CD14-positive monocyte (primary cell): Measurements from ENCODE around the gene JAKMIP2. TPM values are rescaled to one million over a fixed set of nuclear protein-coding genes. Genes with fewer than 3 reads are reported as not detected.

Source experiments
- DNase-seq, 3 donors: peaks; one replicate each; pipeline ENCODE4 v3.0.0-alpha.2; 2011 to 2022
- H2AFZ ChIP-seq: 2 replicates; pipeline ENCODE4 v1.6.0; 2012; ENCODE audit warnings: mild to moderate bottlenecking, low read depth, low read length, inconsistent platforms; ENCODE audit not compliant: insufficient read depth, poor library complexity, severe bottlenecking
- H3K27ac ChIP-seq, 2 donors: 1 replicate in 1 of 2; 2 replicates in 1 of 2; pipeline ENCODE4 v1.5.1; 2012 to 2013; ENCODE audit warnings: low read length in 2 of 2, control low read depth in 1 of 2, inconsistent platforms in 1 of 2, low read depth in 1 of 2, mild to moderate bottlenecking in 1 of 2
- H3K27me3 ChIP-seq, 2 donors: one replicate each; pipeline versions ENCODE4 v1.6.0 to v1.6.1; 2011 to 2013; ENCODE audit warnings: low read length in 2 of 2; ENCODE audit not compliant: control insufficient read depth in 2 of 2, insufficient read depth in 2 of 2
- H3K36me3 ChIP-seq, 2 donors: replicated peaks in 1 of 2; 1 replicate in 1 of 2; 2 replicates in 1 of 2; pipeline versions ENCODE4 v1.5.1 to v1.6.1; 2012 to 2013; ENCODE audit warnings: low read length in 2 of 2, control low read depth in 1 of 2, inconsistent platforms in 1 of 2, mild to moderate bottlenecking in 1 of 2; ENCODE audit not compliant: insufficient read depth in 2 of 2, control insufficient read depth in 1 of 2
- H3K4me1 ChIP-seq, 2 donors: 1 replicate in 1 of 2; 2 replicates in 1 of 2; pipeline versions ENCODE4 v1.5.1 to v1.6.1; 2012 to 2013; ENCODE audit warnings: low read length in 2 of 2, control low read depth in 1 of 2, inconsistent platforms in 1 of 2, mild to moderate bottlenecking in 1 of 2, moderate library complexity in 1 of 2; ENCODE audit not compliant: insufficient read depth in 2 of 2, control insufficient read depth in 1 of 2
- H3K4me2 ChIP-seq: replicated peaks from 2 replicates; pipeline ENCODE3; 2012; ENCODE audit warnings: low read length, moderate library complexity, mild to moderate bottlenecking; ENCODE audit not compliant: poor library complexity, severe bottlenecking; ENCODE audit errors: extremely low read depth
- H3K4me3 ChIP-seq, 3 experiments: fragments of 200-600 bp in 1 of 3; sonication (generic) in 1 of 3; replicated peaks in 1 of 3; 1 replicate in 2 of 3; 2 replicates in 1 of 3; pipeline ENCODE4 v1.5.1; 2011 to 2013; ENCODE audit warnings: low read length in 3 of 3, mild to moderate bottlenecking in 3 of 3, control low read depth in 2 of 3, low read depth in 2 of 3, inconsistent platforms in 1 of 3, moderate library complexity in 1 of 3
- H3K79me2 ChIP-seq: 2 replicates; pipeline ENCODE4 v1.6.0; 2012; ENCODE audit warnings: mild to moderate bottlenecking, control low read depth, inconsistent platforms, low read length, moderate library complexity; ENCODE audit not compliant: insufficient read depth
- H3K9ac ChIP-seq: 2 replicates; pipeline ENCODE4 v1.6.0; 2017; ENCODE audit warnings: low read length, mild to moderate bottlenecking; ENCODE audit not compliant: insufficient read depth, poor library complexity, severe bottlenecking
- H3K9me3 ChIP-seq, 2 donors: replicated peaks in 1 of 2; 1 replicate in 1 of 2; 2 replicates in 1 of 2; pipeline versions ENCODE4 v1.5.1 to v1.6.1; 2012 to 2013; ENCODE audit warnings: low read length in 2 of 2, control low read depth in 1 of 2; ENCODE audit not compliant: control insufficient read depth in 1 of 2, insufficient read depth in 1 of 2
- H4K20me1 ChIP-seq: 2 replicates; pipeline ENCODE4 v1.6.0; 2012; ENCODE audit warnings: mild to moderate bottlenecking, low read length, control low read depth, moderate library complexity; ENCODE audit not compliant: insufficient read depth
- H3K27ac Mint-ChIP-seq, 7 donors: one replicate each; pipeline ENCODE4 v1.8.0; 2020; ENCODE audit warnings: mild to moderate bottlenecking in 7 of 7, mixed read lengths in 7 of 7, moderate library complexity in 6 of 7, inconsistent platforms in 2 of 7
- H3K27me3 Mint-ChIP-seq, 3 donors: one replicate each; pipeline ENCODE4 v1.8.0; 2021 to 2022; ENCODE audit warnings: low read depth in 3 of 3, mild to moderate bottlenecking in 3 of 3, mixed read lengths in 3 of 3, moderate library complexity in 3 of 3, inconsistent platforms in 1 of 3
- H3K36me3 Mint-ChIP-seq, 2 donors: one replicate each; pipeline ENCODE4 v1.8.0; 2020; ENCODE audit warnings: mixed read lengths in 2 of 2, inconsistent platforms in 1 of 2, mild to moderate bottlenecking in 1 of 2
- H3K4me1 Mint-ChIP-seq: one replicate; pipeline ENCODE4 v1.8.0; 2020; ENCODE audit warnings: mild to moderate bottlenecking, mixed read lengths
- H3K4me3 Mint-ChIP-seq, 2 donors: one replicate each; pipeline ENCODE4 v1.8.0; 2020; ENCODE audit warnings: mild to moderate bottlenecking in 2 of 2, mixed read lengths in 2 of 2, moderate library complexity in 1 of 2
- H3K9me3 Mint-ChIP-seq, 7 donors: one replicate each; pipeline ENCODE4 v1.8.0; 2020 to 2022; ENCODE audit warnings: mixed read lengths in 7 of 7, mild to moderate bottlenecking in 6 of 7, moderate library complexity in 6 of 7, inconsistent platforms in 2 of 7
- WGBS: methylation state at CpG from one replicate; pipeline ENCODE4 v1.1.5; 2013; ENCODE audit warnings: missing lambda C conversion rate; ENCODE audit not compliant: insufficient coverage; 5-methylcytosine and 5-hydroxymethylcytosine counted together
- intact Hi-C, 2 donors: fragments of 100-400 bp; cut with micrococcal nuclease; formaldehyde crosslinking; loops; one replicate each; pipeline versions ENCODE4 v1.15.0 to v1.15.1; 2023
- polyA plus RNA-seq, 3 donors: library from polyadenylated mRNA; depleted of rRNA in 1 of 3; unstranded in 2 of 3; stranded (reverse) in 1 of 3; fragments of 300-500 nt in 2 of 3; fragments of >200 nt in 1 of 3; fragmentation: Illumina TruSeq in 2 of 3; gene quantifications; 1 replicate in 2 of 3; 2 replicates in 1 of 3; pipeline ENCODE4 v1.2.3, GENCODE V29; 2012 to 2021
- TF ChIP-seq, protein P1 (sequence below): fragments of 200-600 bp; IDR thresholded peaks from one replicate; pipeline ENCODE4 v1.8.0; 2022; ENCODE audit warnings: antibody characterized with exemption, mild to moderate bottlenecking

The JAKMIP2 gene
- polyA plus RNA-seq, 3 donors, result 0.02 TPM; not detected in 2

DNA sequence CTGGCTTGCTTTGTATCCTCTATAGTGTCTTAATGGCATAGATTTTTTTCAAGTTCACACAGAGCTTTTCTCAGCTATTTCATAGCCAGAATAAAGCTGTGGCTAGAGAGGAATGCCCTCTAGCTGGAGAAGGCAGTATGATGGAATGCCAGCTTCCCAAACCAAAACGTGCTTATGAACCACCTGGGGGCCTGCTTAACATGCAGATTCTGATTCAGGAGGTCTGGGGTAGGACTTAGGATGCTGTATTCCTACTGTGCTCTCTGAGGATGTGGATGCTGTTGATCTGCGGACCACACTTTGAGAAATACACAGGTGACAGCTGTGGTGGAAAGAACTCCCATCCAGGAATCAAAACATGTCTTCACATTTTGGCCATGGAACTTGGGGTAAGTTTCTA is 222.8 kb downstream of the JAKMIP2 start:
- TF ChIP-seq, protein P1, sequence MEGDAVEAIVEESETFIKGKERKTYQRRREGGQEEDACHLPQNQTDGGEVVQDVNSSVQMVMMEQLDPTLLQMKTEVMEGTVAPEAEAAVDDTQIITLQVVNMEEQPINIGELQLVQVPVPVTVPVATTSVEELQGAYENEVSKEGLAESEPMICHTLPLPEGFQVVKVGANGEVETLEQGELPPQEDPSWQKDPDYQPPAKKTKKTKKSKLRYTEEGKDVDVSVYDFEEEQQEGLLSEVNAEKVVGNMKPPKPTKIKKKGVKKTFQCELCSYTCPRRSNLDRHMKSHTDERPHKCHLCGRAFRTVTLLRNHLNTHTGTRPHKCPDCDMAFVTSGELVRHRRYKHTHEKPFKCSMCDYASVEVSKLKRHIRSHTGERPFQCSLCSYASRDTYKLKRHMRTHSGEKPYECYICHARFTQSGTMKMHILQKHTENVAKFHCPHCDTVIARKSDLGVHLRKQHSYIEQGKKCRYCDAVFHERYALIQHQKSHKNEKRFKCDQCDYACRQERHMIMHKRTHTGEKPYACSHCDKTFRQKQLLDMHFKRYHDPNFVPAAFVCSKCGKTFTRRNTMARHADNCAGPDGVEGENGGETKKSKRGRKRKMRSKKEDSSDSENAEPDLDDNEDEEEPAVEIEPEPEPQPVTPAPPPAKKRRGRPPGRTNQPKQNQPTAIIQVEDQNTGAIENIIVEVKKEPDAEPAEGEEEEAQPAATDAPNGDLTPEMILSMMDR, result no peak
- Histone ChIP-seq H3K4me2 (no peak overlapping the region), H3K27me3 (no peaks in the 10 kb centered on the region), H2AFZ (no peak overlapping the region), H3K9ac (no peak overlapping the region), H3K36me3 (no peaks in the 10 kb centered on the region), H3K79me2 (no peaks in the 10 kb centered on the region), H3K9me3 (no peaks in the 10 kb centered on the region), H3K27ac (no peak overlapping the region), H4K20me1 (no peaks in the 10 kb centered on the region), H3K4me3 (no peak overlapping the region), H3K4me1 (no peaks in the 10 kb centered on the region)
- no peak overlapping the region for H3K27ac Mint-ChIP-seq
- no CpG with 5 or more reads among the region's 2 CpGs for WGBS
- peaks cover 1% of the 10 kb centered on the region for H3K4me1 Mint-ChIP-seq
- peaks cover 5 to 11% (median 6%) of the 10 kb centered on the region in 3 donors for H3K27me3 Mint-ChIP-seq
- H3K36me3 Mint-ChIP-seq, result no peaks in the 10 kb centered on the region
- no peak overlapping the region for H3K4me3 Mint-ChIP-seq
- intact Hi-C loops, result loop anchor here (5.0 to 10.0 kb wide), 2 partner anchors 95 to 97 kb away; no protein-coding TSS in a partner anchor
- no peak for DNase-seq
- no peaks in the 10 kb centered on the region for H3K9me3 Mint-ChIP-seq

DNA sequence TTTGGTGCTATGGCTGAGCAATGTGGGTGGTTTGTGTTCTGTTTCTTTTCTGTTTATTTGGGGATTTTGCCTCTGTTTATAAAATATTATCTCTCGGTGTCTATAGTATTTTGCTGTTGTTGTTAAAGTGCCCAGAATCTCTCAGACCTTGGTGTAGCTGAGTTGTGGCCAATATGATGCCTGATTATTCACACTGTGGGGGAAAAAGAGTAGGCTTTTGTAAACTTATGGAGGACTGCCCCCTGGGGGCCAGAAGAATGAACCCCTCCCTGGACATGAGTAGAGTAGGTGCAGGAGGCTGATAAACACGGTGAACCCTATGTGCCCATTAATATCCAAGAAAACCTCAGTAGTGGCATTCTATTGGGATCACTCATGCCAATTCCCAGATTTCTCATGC is 223.7 kb downstream of the JAKMIP2 start:
- intact Hi-C loops, result loop anchor here (5.0 to 10.0 kb wide), 2 partner anchors 94 to 97 kb away; no protein-coding TSS in a partner anchor
- no peaks in the 10 kb centered on the region for H3K27me3 ChIP-seq
- H4K20me1 ChIP-seq, result no peaks in the 10 kb centered on the region
- H3K9me3 Mint-ChIP-seq, result no peaks in the 10 kb centered on the region
- no peaks in the 10 kb centered on the region for H3K79me2 ChIP-seq
- H3K4me1 Mint-ChIP-seq, result peaks cover 1% of the 10 kb centered on the region
- 60% methylated on average over 1 of the region's 2 CpGs for WGBS
- H3K4me3 ChIP-seq, result no peak overlapping the region
- no peak overlapping the region for H2AFZ ChIP-seq
- no peak overlapping the region for H3K4me2 ChIP-seq
- no peaks in the 10 kb centered on the region for H3K9me3 ChIP-seq
- H3K27ac Mint-ChIP-seq, result no peak overlapping the region
- H3K4me1 ChIP-seq, result no peaks in the 10 kb centered on the region
- no peaks in the 10 kb centered on the region for H3K36me3 ChIP-seq
- peak in 2 of 3 donors; percentile 4 to 22 for DNase-seq
- H3K27me3 Mint-ChIP-seq, result peaks cover 5 to 14% (median 6%) of the 10 kb centered on the region in 3 donors
- H3K4me3 Mint-ChIP-seq, result no peak overlapping the region
- H3K9ac ChIP-seq, result no peak overlapping the region
- H3K36me3 Mint-ChIP-seq, result no peaks in the 10 kb centered on the region
- H3K27ac ChIP-seq, result no peak overlapping the region
- TF ChIP-seq, protein P1, result peak; percentile 50
